ENCODE measurements around the gene AQP3. TPM values are rescaled to one million over a fixed set of nuclear protein-coding genes. Genes with fewer than 3 reads are reported as not detected.

The AQP3 gene
- total and polyA plus RNA-seq, 9 of the 15 experiments (the other 6 are each of a cell fraction or from before 2014, with no cell fraction given), result 4.2 to 31.5 (median 17.6) TPM

DNA sequence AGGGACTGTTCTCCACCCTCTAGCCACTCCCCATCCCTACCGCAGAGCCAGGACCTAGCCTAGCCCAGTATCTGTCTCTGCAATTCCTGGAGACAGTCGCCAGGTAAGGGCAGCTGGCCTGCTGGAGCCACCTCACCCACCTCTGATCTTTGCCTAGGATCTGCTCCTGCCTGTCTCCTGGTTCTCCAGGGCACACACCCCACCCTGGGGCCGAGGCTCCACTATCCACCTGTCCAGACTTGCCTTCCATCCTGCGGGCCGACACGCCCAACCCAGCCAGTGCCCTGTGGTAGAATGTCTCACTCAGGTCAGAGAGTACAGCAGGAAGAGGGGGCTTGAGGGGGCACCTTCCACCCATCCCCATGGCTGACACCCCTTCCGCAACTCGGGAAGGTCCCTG, 29.3 kb downstream of the AQP3 start (continued):
- no peak for TF ChIP-seq HMGN3 (IDR thresholded peaks at IDR 0.05; ENCODE audit: borderline replicate concordance, extremely low read depth, insufficient read length, low read depth, low read length)
- no peak for TF ChIP-seq SMARCA5 (IDR thresholded peaks at IDR 0.05)
- TF ChIP-seq, protein P1, sequence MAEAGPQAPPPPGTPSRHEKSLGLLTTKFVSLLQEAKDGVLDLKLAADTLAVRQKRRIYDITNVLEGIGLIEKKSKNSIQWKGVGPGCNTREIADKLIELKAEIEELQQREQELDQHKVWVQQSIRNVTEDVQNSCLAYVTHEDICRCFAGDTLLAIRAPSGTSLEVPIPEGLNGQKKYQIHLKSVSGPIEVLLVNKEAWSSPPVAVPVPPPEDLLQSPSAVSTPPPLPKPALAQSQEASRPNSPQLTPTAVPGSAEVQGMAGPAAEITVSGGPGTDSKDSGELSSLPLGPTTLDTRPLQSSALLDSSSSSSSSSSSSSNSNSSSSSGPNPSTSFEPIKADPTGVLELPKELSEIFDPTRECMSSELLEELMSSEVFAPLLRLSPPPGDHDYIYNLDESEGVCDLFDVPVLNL (CRISPR knock-in tag; IDR thresholded peaks at IDR 0.05; ENCODE audit: low read depth), result no peak
- no peak for TF ChIP-seq BRF2 (IDR thresholded peaks at IDR 0.05; ENCODE audit: borderline replicate concordance, insufficient read depth, insufficient read length)
- no peak for TF ChIP-seq AFF1 (IDR thresholded peaks at IDR 0.05; ENCODE audit: low read depth in 1 of 2, partially characterized antibody in 2 of 2)
- no peak for TF ChIP-seq ATF7 (IDR thresholded peaks at IDR 0.05)
- TF ChIP-seq ZNF512 (tag; IDR thresholded peaks at IDR 0.05), result no peak
- TF ChIP-seq ZNF717 (CRISPR knock-in tag; IDR thresholded peaks at IDR 0.05), result no peak

Data from K562 (cell line).